GM19463 (cell line): ENCODE results near the gene RHEBL1.

ENCODE experiments used
- ATAC-seq: cut with Tn5 transposase; IDR thresholded peaks from one replicate; pipeline ENCODE4 v1.9.1; 2021; ENCODE audit warnings: mild to moderate bottlenecking, moderate library complexity; ENCODE audit not compliant: unreplicated experiment

RHEBL1 gene

GRCh38 chr12:49069507-49070346, at the start of gene RHEBL1:
TSS of gene RHEBL1 (minus strand) at chr12:49069979. CDS start at chr12:49069785, 194 bp downstream.
- peak; percentile 99 for ATAC-seq

DNA sequence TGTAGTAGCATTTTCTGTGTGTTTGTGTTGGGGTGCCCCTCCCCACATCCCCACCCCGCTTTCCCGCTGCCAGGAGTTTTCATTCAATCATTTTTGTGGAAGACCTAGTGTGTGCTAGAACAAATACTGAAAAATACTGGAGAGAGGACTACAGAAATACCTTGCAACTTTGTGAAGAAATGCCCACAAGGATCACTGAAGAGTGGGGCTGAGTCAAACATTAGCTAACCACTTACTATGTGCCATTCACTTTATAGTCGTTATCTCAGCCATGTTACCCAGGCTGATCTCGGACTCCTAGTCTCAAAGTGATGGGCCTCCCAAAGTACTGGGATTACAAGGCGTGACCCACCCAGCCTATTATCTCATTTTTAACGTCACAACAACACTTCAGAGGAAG, 41.4 kb upstream of the RHEBL1 start:
- ATAC-seq: no peak

DNA sequence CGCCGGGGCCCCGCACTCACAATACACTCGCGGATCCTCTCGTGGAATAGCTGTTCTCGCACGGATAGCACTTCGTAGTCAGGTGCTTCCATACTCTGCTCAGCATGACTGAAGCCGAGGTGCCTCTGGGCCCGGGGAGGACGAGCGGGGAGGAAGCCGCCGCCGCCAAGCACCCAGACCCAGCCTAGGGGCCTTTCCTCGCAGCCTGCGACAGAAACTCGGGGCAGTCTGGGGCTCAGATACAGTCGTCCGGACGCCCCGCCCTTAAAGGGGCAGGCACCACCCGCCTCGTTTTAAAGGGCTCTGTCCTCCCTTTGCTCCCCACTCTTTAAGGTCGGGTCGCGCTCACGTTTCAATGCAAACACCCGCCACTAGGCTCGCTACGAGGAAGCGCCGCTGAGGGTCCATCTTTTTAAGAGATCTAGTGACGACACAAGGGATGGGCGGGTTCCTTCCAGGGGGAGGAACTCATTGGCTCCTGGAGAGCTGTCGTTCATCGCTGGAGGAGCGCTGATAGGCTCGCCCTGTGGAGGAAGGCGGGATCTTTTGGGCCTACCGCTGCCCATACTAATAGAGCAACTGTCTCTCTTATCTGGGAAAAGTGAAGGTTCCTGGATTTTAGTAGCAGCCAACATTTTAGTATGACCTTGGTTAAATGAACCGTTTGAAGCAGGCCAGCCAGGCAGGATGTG, 40.8 kb upstream of the RHEBL1 start, which contains the start of gene LMBR1L:
Gene LMBR1L, minus strand, starts transcription at position 384 of the 692 bp plus-strand sequence. Its CDS starts 292 bp downstream, at position 92.
- ATAC-seq: peak; percentile 98

- ATAC-seq: no peak
These were observed 40.1 kb upstream of the RHEBL1 start for GRCh38 chr12:49109641-49110463.

GRCh38 chr12:49108958-49109404, 39.2 kb upstream of the RHEBL1 start:
- no peak for ATAC-seq

- ATAC-seq: no peak
These were observed 35.8 kb upstream of the RHEBL1 start for GRCh38 chr12:49105504-49106084.

DNA sequence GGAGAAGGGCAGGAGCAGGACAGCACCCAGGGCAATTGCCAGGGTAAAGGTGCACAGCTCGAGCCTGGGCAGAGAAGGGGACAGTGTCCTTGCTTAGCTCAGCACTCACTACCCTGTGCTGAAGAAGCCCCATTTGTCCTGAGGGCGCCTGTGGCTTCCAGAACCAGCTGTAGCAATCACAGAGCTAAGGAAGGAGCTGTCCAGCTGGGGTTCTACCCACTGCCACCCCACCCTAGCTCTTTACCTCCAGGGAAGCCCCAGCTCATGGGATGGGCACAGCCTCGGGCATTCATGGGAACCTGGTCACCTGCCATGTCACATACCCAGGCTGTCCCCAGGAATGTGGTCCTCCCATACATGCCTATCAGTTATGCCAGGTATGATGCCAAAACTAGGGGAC, 35.0 kb upstream of the RHEBL1 start:
- ATAC-seq: no peak

DNA sequence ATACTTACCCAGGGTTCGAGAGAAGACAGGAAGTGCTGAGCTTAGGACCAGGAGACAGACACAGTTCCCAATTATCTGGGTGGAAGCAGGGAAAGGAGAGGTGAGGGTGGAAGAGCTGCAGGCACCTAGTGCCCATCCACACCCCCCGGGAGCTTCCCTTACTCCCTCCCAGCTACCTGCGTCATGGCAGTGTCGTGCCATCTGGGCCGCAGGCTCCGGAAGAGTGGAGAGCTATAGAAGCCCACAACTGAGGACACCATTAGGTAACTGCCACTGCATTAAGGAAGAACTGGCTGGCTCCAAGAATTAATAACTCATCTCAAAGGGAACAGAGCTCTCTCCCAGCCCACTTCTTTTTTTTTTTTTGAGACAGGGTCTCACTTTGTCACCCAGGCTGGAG, 30.6 kb upstream of the RHEBL1 start:
- no peak for ATAC-seq

GRCh38 chr12:49098703-49099102, 28.9 kb upstream of the RHEBL1 start:
- no peak for ATAC-seq

DNA sequence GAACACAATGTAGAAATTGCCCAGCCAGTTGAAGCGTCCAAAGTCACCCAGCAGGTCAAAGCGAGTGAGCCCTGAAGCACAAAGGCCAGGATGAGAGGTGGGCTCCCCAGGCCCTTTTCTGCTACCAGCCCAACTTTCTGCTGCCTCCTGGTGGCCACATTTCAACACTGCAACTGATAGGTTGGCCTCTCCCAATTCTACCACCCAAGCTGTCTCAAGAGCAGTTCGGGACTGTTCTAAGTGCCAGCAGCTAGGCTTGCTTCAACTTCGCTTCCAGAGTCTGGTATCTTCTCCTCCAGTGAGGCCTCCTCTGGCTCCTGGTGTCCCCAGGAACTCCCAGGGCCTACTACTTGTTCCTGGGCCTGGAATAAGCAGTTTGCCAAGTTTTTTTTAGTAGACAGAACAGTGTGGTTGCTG, 28.3 kb upstream of the RHEBL1 start:
- ATAC-seq: no peak

- no peak for ATAC-seq
These were observed 27.6 kb upstream of the RHEBL1 start for GRCh38 chr12:49097381-49097780.

DNA sequence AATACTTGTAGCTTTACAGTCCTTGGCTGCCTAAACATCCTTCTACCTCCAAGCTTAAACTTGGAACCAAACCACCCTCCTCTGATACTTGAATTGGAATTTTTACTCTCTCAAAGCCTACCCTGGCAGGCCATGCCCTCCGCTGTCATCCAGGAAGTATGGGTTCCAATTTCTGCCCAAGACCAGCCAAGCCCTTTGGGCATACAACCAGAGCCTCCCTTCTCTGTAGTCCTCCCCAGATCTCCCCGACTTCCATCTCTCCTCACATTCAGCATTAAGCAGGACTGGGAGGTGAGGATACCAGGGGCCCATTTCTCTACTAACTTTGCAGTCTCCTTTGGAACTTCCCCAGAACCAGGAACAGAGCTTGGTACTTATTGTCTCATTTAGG, 25.2 kb upstream of the RHEBL1 start:
- ATAC-seq: no peak

DNA sequence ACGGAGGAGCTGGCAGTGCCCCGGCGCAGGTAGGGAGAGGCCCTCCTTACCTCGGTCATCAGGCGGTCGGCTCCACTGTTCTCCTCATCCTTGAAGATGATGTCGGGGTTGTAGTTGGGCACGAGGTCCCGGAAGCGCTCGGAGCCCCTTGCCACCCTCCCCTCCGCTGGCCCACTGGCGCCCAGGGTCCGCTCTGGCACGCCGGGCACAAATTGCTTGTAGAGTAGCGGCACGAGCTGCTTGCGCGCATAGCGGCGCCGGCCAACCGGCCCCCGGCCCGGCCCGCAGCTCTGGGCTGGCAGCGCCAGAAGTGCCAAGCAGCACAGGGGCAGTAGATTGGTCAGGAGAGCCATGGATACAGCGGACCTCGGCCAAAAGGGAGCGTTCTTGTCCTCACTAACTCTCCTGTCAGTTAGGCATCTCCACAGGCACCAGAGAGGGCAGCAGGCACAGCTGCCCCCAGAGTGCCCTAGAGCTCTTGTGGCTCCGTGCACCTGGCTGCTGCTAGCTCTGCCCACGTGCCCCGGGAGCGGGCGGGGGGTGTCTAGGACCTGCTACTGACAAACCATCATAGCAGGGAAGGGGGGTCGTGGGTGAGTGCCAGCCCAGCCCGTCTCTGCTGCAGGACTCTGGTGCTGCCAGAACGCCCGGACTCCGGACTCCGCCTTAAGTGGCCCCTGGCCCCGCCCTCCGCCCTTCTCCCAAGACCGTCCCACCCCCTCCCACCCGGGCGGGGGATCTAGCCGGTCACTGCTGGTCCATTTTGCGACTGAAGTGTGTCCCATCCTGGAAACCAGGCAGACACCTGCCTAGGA, 24.6 kb upstream of the RHEBL1 start, which contains the start of gene DHH:
Gene DHH, minus strand, starts transcription at position 642 of the 815 bp plus-strand sequence. Its CDS starts 289 bp downstream, at position 353.
- no peak for ATAC-seq

- ATAC-seq: no peak
These were observed 24.0 kb upstream of the RHEBL1 start for GRCh38 chr12:49093792-49094159.

DNA sequence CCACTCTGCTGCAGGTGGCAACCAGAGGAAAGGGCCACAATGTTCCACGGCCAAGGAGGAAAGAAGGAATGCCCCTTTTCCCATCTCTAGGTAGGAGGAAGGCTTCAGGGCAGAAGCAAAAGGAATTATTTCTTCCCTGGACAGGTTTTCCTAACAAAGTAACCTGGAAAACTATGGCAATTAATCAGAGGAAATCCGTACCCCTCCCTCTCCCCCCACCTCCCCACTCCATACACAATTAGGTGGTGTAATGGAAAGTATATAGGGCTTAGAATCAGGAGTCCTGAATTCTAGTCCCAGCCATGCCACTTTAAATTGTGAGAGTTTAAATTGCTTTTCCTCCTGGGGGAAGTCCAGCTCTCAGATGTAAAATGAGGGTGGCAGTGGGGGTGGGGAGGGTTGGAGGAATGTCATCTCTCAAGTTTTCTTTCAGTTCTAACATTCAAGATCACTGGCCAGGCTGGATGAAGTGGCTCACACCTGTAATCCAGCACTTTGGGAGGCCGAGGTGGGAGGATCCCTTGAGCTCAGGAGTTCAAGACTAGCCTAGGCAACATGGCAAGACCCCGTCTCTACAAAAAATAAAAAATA, 23.1 kb upstream of the RHEBL1 start:
- ATAC-seq: no peak

DNA sequence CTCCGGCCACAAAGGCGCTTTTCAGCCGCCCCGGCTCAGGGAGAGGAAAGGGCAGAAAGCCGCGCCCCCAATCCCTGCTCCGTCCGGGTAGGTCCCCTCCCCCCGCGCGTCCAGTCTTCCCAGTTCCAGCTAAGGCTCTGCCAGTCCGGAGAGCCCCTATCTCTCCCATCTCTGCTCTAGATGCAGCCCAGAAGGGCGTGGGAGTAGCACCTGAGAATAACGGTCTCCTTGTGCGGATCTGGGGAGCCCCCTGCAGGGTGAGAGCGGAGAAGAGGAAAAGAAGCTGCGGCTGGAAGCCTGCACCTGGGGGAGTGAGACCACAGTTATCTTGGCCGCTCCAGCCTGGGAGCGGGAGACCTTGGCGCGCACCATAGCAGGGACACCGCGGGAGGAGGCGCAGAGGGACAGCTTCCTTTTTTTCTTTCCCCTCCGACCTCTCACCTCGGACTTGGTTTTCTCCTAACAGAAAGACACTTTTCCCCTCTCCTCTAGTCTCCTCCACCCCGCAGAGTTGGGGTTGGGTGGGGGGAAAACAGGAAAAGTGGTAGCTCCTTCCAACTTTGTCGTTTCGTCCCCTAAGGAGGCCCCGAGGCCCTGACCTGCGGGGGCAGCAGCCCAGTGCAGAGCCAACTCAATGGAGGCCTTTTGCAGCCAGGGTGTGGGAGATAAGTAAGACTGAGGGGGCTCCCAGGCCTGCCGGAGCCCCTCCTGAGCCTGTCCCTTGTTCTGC, 22.5 kb upstream of the RHEBL1 start:
- no peak for ATAC-seq

DNA sequence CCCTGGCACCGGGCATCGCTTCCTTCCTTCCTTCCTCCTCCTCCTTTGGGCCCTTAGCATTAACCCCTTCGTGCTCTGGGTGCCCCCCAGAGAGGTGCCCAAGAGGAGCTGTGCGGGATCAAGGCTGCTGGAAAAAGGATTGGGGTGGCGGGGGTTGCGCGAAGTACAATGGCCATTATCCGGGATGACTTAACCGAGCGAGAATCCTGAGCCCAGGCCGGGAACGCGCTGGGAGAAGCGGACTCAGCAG, 22.0 kb upstream of the RHEBL1 start:
- no peak for ATAC-seq

- no peak for ATAC-seq
These were observed 21.5 kb upstream of the RHEBL1 start for GRCh38 chr12:49091056-49091835.
